HUES48 (cell line): ENCODE data around the gene TMEM259.
A peak's percentile ranks its signal among the peaks of the same experiment; 100 is the strongest.

Experiments
- H3K27ac ChIP-seq: one replicate; pipeline ENCODE4 v1.7.0; 2013; ENCODE audit warnings: low read depth, low read length, inconsistent platforms
- H3K27me3 ChIP-seq: 2 replicates; pipeline ENCODE4 v1.6.1; 2013; ENCODE audit warnings: mild to moderate bottlenecking, low read length; ENCODE audit not compliant: control insufficient read depth, insufficient read depth
- H3K36me3 ChIP-seq: 2 replicates; pipeline ENCODE4 v1.6.1; 2013; ENCODE audit warnings: low read length; ENCODE audit not compliant: control insufficient read depth, insufficient read depth
- H3K4me1 ChIP-seq: 2 replicates; pipeline ENCODE4 v1.6.1; 2013; ENCODE audit warnings: mild to moderate bottlenecking, low read length; ENCODE audit not compliant: control insufficient read depth, insufficient read depth
- H3K4me3 ChIP-seq: 2 replicates; pipeline ENCODE4 v1.5.1; 2013; ENCODE audit warnings: mild to moderate bottlenecking, low read depth, low read length
- H3K9ac ChIP-seq: 2 replicates; pipeline ENCODE4 v1.6.1; 2013; ENCODE audit warnings: mild to moderate bottlenecking, low read depth, low read length, moderate library complexity
- H3K9me3 ChIP-seq: 2 replicates; pipeline ENCODE4 v1.6.1; 2013; ENCODE audit warnings: low read length; ENCODE audit not compliant: control insufficient read depth, insufficient read depth

Gene TMEM259

DNA sequence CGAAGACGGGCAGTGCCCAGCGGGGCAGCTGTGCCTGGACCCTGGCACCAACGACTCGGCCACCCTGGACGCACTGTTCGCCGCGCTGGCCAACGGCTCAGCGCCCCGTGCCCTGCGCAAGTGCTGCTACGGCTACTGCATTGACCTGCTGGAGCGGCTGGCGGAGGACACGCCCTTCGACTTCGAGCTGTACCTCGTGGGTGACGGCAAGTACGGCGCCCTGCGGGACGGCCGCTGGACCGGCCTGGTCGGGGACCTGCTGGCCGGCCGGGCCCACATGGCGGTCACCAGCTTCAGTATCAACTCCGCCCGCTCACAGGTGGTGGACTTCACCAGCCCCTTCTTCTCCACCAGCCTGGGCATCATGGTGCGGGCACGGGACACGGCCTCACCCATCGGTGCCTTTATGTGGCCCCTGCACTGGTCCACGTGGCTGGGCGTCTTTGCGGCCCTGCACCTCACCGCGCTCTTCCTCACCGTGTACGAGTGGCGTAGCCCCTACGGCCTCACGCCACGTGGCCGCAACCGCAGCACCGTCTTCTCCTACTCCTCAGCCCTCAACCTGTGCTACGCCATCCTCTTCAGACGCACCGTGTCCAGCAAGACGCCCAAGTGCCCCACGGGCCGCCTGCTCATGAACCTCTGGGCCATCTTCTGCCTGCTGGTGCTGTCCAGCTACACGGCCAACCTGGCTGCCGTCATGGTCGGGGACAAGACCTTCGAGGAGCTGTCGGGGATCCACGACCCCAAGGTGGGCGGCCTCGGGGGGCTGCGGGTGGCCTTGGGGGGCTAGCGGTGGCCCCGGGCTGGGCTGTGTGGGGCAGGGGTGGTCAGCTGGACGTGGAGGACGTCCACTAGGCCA, 15.9 kb downstream of the TMEM259 start:
- H3K27ac ChIP-seq = no peak overlapping the region
- no peak overlapping the region for H3K9ac ChIP-seq
- no peaks in the 10 kb centered on the region for H3K9me3 ChIP-seq
- H3K27me3 ChIP-seq = peaks cover 13% of the 10 kb centered on the region
- peaks cover 3% of the 10 kb centered on the region for H3K36me3 ChIP-seq
- H3K4me1 ChIP-seq = no peaks in the 10 kb centered on the region
- H3K4me3 ChIP-seq = no peak overlapping the region

DNA sequence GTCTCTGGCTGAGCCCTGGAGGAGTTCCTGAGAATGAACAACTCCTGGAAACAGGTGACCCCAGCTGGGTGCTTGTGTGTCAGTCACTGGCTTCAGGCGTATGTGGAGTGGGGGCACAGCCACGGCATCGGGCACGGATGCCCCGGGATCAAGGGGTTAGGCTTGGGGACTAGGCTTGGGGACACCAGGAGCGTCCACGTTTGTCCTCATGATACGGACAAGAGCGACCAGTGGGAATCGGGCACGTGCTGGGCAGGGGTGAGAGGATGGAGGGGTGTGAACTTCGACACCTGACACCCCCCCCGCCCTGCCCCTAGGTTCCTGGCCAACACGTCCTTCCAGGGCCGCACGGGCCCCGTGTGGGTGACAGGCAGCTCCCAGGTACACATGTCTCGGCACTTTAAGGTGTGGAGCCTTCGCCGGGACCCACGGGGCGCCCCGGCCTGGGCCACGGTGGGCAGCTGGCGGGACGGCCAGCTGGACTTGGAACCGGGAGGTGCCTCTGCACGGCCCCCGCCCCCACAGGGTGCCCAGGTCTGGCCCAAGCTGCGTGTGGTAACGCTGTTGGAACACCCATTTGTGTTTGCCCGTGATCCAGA, 16.6 kb downstream of the TMEM259 start:
- Histone ChIP-seq H3K4me1 (no peaks in the 10 kb centered on the region), H3K9ac (no peak overlapping the region), H3K4me3 (no peak overlapping the region), H3K27ac (no peak overlapping the region), H3K27me3 (peaks cover 18% of the 10 kb centered on the region), H3K9me3 (no peaks in the 10 kb centered on the region), H3K36me3 (no peaks in the 10 kb centered on the region)

DNA sequence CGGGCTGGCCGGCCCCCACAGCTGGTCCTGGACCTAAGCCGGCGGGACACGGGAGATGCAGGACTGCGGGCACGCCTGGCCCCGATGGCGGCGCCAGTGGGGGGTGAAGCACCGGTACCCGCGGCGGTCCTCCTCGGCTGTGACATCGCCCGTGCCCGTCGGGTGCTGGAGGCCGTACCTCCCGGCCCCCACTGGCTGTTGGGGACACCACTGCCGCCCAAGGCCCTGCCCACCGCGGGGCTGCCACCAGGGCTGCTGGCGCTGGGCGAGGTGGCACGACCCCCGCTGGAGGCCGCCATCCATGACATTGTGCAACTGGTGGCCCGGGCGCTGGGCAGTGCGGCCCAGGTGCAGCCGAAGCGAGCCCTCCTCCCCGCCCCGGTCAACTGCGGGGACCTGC, 17.6 kb downstream of the TMEM259 start:
- no peaks in the 10 kb centered on the region for H3K36me3 ChIP-seq
- no peaks in the 10 kb centered on the region for H3K4me1 ChIP-seq
- H3K4me3 ChIP-seq = no peak overlapping the region
- H3K27me3 ChIP-seq = peaks cover 22% of the 10 kb centered on the region
- no peak overlapping the region for H3K27ac ChIP-seq
- H3K9ac ChIP-seq = no peak overlapping the region
- no peaks in the 10 kb centered on the region for H3K9me3 ChIP-seq

DNA sequence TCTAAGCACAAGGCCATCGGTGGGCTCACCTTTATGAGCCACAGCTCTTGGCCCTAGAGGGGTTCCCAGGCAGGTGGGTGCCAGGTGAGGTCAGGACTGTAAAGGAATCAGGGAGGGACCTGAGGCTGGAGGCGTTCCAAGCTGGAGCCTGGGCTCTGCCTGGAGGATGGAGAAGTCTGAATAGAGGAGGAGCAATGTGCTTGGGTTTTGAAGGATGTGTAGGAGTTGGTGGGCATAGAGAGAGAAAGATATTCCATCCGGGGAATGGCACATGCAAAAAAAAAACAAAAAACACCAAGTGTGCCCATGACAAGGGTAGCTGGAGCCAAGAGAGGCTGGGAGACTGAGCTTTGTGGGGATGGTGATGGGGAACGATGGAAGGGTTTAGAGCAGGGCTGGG, 18.3 kb downstream of the TMEM259 start:
- no peak overlapping the region for H3K4me3 ChIP-seq
- peaks cover 29% of the 10 kb centered on the region for H3K27me3 ChIP-seq
- no peaks in the 10 kb centered on the region for H3K9me3 ChIP-seq
- H3K36me3 ChIP-seq = no peaks in the 10 kb centered on the region
- H3K9ac ChIP-seq = no peak overlapping the region
- H3K27ac ChIP-seq = no peak overlapping the region
- H3K4me1 ChIP-seq = no peaks in the 10 kb centered on the region

DNA sequence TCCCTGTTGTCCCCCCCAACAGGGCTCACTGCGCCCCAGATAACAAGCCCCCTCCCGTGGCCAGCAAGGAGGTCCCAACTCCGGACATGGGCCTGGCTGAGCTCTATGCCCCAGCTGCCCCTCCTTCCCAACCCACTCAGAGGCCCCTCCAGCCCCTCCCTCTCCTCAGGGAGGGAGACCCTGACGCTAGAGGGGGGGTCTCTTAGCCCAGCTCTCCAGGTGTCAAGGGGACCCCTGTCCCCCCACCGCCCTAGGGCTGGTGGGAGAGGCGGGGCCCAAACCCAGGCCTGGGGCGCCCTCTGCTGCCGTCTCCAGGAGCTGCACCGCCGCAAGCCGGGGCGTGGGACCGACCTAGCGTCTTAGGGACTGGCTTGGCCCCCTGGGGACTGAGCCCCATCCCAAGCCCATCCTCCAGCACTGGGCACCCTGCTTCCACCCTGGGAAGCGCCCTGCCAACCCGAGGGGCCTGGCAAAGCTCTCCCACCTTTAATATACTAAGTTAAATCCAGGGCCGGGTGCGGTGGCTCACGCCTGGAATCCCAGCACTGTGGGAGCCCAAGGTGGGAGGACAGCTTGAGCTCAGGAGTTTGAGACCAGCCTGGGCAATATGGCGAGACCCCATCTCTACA, 19.3 kb downstream of the TMEM259 start:
- H3K4me3 ChIP-seq = no peak overlapping the region

DNA sequence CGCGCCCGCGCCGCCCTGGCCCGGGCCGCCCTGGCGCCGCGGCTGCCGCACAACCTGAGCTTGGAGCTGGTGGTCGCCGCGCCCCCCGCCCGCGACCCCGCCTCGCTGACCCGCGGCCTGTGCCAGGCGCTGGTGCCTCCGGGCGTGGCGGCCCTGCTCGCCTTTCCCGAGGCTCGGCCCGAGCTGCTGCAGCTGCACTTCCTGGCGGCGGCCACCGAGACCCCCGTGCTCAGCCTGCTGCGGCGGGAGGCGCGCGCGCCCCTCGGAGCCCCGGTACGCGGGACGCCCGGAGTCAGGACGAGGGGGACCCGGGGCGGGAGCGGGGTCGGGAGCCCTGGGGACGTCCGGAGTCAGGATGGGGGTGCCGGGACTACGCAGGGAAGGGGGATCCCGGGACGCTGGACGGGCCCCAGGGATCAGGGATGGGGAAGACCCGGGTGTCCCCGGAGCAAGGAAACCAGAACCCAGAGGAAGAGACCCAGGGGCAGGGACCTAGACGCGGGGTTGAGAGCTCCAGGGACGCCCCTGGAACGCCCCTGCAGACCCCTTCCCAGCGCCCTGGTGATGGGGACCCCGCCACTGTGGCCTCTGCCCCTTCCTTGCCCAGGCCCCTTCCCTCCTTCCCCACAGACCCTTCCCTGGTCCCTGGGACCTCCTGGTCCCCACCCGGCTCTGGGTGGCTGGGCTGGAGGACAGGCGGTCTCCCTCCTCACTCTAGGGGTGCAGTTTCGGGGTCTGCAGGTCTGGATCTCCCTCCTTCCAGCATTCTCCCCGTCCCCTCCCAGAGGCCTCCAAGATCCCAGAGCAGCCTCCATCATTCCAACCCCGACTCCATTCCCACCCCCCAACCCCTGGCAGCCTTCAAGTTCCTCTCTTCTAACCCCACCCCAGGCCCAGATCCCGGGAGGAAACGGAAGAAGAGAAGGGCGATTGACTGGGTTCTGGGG, 20.1 kb downstream of the TMEM259 start:
- H3K36me3 ChIP-seq = no peaks in the 10 kb centered on the region
- H3K9ac ChIP-seq = no peak overlapping the region
- H3K4me1 ChIP-seq = no peaks in the 10 kb centered on the region
- H3K9me3 ChIP-seq = no peaks in the 10 kb centered on the region
- peaks cover 35% of the 10 kb centered on the region for H3K27me3 ChIP-seq
- peak overlapping the region; percentile 59; the same call in 1 of the 2 replicates for H3K4me3 ChIP-seq
- H3K27ac ChIP-seq = no peak overlapping the region

More for the DNA sequence above, 19.3 kb downstream of the TMEM259 start:
- Histone ChIP-seq H3K9me3 (no peaks in the 10 kb centered on the region), H3K27ac (no peak overlapping the region), H3K36me3 (no peaks in the 10 kb centered on the region), H3K9ac (no peak overlapping the region), H3K4me1 (no peaks in the 10 kb centered on the region), H3K27me3 (peaks cover 35% of the 10 kb centered on the region)

DNA sequence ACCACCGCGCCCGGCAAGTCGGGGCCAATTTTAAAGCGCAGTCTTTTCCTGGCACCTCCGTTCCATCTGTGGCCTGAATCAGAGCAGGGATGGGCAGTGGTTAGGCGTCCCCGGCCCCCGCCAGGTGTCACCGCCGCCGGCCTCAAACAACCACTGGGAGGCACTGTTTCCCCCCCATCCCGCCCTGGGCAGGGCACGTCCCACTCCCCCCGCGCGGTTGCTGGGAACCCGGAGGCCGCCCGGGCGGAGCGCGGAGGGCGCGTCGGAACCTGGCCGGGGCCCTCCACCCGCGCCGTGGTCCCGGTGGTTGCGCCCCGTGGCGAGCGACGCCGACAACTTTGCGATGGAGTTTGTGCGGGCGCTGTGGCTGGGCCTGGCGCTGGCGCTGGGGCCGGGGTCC, 20.8 kb downstream of the TMEM259 start, which contains the start of gene GRIN3B:
Gene GRIN3B (plus strand): TSS at position 325 of the 400 bp plus-strand sequence. CDS start 19 bp downstream, at position 344.
- Histone ChIP-seq H3K9ac (no peak within 1 kb of the TSS), H3K27me3 (peaks cover 35% of the 10 kb centered on the region), H3K4me3 (peak within 1 kb of the TSS; percentile 59; the same call in 1 of the 2 replicates), H3K27ac (no peak within 1 kb of the TSS), H3K4me1 (no peaks in the 10 kb centered on the region), H3K9me3 (no peaks in the 10 kb centered on the region), H3K36me3 (no peaks in the 10 kb centered on the region)

DNA sequence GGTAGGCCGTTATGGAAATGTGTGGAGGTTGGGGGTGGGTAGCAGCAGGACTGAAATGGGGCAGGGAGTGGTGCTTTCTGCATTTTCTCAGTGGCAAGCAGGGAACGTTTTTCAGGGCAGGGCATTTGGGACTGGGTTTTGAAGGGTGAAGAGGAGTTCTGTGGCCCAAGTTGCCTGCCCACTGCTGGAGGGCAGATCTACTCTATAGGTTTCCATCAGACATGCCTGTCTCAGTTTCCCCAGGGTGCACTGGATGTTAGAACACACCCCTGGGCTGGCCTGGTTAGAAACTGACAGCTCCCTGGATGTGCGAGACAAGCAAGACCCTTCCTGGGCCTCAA, 21.6 kb downstream of the TMEM259 start:
- H3K9ac ChIP-seq = no peak overlapping the region
- no peaks in the 10 kb centered on the region for H3K4me1 ChIP-seq
- peaks cover under 1% of the 10 kb centered on the region for H3K36me3 ChIP-seq
- no peaks in the 10 kb centered on the region for H3K9me3 ChIP-seq
- H3K27me3 ChIP-seq = peaks cover 35% of the 10 kb centered on the region
- H3K4me3 ChIP-seq = no peak overlapping the region
- H3K27ac ChIP-seq = no peak overlapping the region

DNA sequence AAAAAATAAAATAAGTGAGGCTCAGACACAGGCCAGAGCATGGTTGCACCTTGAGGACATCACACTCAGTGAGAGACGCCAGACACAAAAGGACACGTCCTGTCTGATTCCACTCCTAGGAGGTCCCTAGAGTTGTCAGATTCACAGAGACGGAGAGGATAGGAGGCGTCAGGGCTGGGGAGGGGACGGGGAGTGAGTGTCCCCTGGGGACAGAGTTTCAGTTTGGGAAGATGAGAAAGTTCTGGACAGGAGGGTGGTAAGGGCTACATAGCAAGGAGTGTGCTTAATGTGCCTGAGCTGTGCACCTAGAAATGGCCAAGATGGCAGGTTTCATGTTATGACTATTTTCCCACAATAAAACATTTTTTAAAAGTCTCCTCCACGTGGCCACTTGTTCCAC, 22.9 kb downstream of the TMEM259 start:
- Histone ChIP-seq H3K4me1 (no peaks in the 10 kb centered on the region), H3K4me3 (no peak overlapping the region), H3K27me3 (peaks cover 35% of the 10 kb centered on the region), H3K9ac (no peak overlapping the region), H3K27ac (no peak overlapping the region), H3K36me3 (peaks cover 4% of the 10 kb centered on the region), H3K9me3 (no peaks in the 10 kb centered on the region)

DNA sequence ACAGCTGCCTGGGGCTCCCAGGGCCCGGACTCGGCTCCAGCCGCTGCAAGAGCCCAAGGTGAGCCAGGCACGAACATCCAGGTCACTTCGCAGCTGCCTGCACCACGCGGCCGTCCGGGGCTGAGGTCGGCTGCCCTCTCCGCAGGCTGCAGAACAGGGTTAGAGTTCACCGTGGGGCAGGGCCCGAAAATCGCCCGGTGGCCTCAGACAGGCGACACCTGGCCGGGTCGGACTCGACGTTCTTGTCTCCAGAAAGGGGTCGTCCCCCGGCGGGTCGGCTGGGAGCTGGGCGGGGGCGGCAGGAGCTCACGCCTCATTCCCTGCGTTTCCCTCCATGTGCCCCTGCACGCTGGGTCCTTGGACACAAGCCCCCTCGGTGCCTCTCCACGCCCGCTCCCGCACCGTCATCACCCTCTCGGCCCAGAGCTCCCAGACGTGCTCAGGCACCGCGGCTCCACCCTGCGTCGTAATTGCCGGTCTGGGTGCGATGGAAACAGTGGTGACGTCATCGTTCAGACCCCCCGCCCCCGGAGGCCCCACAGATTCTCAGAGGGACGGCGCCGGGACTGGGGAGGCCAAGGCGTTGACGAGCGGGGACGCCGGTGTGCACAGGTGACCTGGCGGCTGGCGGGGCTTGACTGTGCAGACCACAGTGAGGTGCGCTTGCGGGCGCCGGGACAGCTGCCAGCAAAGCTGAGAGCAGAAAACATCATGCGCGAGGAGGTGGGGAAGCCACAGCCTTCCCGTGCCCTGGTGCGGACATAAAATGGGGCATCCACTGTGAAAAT, 24.7 kb downstream of the TMEM259 start:
- H3K9me3 ChIP-seq = no peaks in the 10 kb centered on the region

More for the DNA sequence above, 24.7 kb downstream of the TMEM259 start:
- H3K27ac ChIP-seq = no peak overlapping the region
- peaks cover 32% of the 10 kb centered on the region for H3K27me3 ChIP-seq
- H3K9ac ChIP-seq = no peak overlapping the region
- peaks cover 7% of the 10 kb centered on the region for H3K36me3 ChIP-seq
- peak overlapping the region; percentile 47 for H3K4me3 ChIP-seq
- no peaks in the 10 kb centered on the region for H3K4me1 ChIP-seq
